B cell (primary cell): Measurements from ENCODE around the gene SERPINB1.

Experiments
- EZH2 ChIP-seq: IDR thresholded peaks from 2 replicates; pipeline ENCODE4 v1.6.1; 2012; ENCODE audit warnings: borderline replicate concordance, low read depth, mild to moderate bottlenecking, moderate library complexity, low read length; ENCODE audit not compliant: insufficient read depth, poor library complexity, severe bottlenecking
- TF ChIP-seq, protein P1 (sequence below): fragments of 200-600 bp; IDR thresholded peaks from one replicate; pipeline ENCODE4 v1.8.0; 2022; ENCODE audit warnings: antibody characterized with exemption, mild to moderate bottlenecking

- TF ChIP-seq, protein P1, sequence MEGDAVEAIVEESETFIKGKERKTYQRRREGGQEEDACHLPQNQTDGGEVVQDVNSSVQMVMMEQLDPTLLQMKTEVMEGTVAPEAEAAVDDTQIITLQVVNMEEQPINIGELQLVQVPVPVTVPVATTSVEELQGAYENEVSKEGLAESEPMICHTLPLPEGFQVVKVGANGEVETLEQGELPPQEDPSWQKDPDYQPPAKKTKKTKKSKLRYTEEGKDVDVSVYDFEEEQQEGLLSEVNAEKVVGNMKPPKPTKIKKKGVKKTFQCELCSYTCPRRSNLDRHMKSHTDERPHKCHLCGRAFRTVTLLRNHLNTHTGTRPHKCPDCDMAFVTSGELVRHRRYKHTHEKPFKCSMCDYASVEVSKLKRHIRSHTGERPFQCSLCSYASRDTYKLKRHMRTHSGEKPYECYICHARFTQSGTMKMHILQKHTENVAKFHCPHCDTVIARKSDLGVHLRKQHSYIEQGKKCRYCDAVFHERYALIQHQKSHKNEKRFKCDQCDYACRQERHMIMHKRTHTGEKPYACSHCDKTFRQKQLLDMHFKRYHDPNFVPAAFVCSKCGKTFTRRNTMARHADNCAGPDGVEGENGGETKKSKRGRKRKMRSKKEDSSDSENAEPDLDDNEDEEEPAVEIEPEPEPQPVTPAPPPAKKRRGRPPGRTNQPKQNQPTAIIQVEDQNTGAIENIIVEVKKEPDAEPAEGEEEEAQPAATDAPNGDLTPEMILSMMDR = no peak
- TF ChIP-seq EZH2 = no peak
Measured at GRCh38 chr6:2800552-2801316, 40.9 kb downstream of the SERPINB1 start.
